Posterior cingulate gyrus (tissue), 11 donors: ENCODE results near the gene PLEKHD1.

Source experiments
- DNase-seq, 10 donors: peaks; one replicate each; pipeline versions ENCODE4 v3.0.0 to v3.0.0-alpha.2; 2020 to 2021; ENCODE audit warnings: mixed read lengths in 3 of 10
- intact Hi-C: fragments of 100-400 bp; cut with DNase I; formaldehyde crosslinking; loops from one replicate; pipeline ENCODE4 v1.15.1; 2023

Gene PLEKHD1

DNA sequence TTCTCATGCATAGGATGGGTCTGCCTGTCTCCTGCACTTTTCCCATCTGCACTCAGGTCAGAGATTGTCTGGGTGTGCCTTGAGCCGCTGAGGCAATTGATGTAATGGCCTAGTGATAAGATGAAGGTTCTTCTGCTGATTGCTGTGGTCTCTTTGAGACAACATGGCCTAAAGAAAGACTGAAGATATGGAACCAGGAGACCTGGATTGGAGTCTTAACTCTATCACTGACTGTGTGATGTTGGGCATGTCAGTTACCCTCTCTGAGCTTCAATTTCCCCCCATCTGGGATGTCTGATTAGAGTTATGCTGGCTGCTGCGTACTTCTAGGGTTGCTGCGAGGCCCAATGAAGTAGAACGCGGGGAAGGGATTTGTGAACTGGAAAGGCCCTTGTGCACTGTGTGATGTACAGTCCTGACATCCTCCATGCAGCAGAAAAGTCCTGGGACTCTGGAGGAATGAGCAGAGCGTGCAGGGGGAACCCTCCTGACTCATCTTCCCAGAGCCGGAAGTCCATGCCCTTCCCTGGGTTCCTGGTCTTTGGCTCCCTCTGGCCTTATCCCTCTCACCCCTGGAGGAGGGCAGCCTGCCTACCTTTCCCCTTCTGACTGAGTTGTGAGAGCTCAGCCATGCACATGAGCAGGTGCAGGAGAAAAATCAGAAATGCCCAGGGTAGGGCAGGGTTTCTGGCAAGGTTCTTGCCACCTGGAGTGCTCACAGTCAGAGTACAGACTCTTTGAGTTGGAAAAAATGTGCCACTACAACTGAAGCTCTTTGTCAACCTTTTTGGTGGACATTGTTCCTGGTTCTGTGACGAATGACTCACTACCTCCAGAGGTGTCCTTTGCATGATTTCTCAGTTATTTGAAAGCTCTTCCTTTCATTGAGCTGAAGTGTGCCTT lies 21.1 kb downstream of the PLEKHD1 start:
- no peak for DNase-seq
- intact Hi-C loops = no loop called here

DNA sequence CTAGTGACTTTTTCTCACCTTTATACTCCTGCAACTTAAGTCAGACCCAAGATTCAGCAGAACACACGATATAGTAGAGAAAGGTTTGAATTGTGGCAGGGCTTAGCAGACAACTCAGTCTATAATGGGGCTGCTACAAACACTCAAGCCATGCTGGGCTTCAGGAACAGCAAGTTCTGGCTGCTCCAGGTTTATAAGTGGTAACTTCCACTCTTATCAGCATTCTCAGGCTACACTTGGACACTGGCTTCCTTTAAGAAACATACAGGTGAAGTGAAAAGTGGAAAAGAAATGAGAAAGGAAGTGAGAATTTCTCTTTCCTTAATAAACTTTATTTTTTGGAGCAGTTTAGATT lies 21.7 kb downstream of the PLEKHD1 start:
- intact Hi-C loops = no loop called here
- DNase-seq = no peak

DNA sequence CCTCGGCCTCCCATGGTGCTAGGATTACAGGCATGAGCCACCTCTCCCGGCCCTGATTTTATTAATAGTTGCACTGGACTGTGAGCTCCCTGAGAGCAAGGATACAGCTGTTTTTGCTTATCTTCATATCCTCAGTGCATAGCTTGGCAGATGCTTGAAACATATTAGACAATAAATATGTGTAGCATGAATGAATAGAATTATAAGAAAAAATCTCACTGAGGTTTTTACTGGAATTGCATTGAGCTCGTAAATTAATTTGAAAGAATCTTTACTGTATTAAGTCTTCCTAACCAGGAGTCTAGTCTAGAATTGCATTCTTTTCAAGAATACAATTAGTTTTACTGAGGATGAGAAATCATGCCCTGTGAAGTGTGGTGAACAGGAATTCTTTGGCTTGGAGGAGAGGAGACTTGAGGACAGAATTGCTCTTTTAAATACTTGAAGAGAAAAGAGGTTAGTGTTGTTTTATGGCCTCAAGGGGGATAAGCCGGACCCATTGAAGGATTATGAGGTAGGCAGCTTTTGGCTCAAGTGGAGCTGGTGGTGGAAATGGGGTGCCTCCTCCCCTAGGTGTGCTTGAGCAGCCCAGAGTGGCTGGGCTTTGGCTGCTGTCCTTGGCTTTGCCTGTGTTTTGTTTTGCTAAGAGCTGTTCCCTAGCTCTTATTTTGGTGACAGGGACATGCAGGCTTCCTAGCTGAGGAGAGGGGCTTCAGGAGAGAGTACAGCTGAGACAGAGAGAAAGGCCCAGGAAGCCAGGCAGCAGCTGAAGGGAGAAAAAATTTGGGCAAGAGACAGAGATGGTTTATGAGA lies 34.0 kb downstream of the PLEKHD1 start:
- intact Hi-C loops = no loop called here
- DNase-seq = no peak

DNA sequence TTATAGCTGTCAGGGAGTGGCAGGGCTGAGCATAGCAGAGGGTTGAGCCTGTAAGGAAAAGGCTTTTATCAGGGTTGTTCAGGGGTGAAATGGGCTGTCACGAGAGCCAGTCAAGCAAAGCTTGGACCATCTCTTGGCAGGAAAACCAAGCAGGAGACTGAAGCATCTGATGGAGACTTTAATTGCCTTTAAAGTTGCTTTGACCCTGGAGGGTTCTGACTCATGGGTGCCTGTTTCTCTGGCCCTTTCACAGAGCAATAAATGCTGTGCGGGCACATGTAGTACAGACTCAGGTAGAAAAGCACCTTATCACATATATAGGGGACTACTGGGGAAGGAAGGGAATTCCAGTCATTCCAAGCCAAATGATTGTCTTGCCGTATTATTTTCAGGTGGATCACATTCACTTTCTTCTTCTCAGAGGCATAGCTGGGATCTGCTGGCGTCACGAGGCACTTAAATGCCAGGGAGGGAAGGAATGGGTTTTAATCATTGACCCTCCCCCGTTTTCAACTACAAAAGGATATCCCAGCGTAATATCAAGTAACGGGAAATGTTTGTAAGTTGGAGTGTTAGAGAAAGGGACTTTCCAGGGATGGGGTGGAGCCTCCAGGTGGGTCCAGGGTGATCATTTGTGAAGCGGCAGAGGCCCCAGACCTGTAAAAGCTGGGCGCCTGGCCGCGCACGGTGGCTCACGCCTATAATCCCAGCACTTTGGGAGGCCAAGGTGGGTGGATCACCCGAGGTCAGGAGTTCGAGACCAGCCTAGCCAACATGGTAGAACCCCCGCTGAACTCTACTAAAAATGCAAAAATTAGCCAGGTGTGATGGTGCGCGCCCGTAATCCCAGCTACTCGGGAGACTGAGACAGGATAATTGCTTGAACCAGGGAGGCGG lies 34.9 kb downstream of the PLEKHD1 start:
- intact Hi-C loops = no loop called here
- DNase-seq = no peak

DNA sequence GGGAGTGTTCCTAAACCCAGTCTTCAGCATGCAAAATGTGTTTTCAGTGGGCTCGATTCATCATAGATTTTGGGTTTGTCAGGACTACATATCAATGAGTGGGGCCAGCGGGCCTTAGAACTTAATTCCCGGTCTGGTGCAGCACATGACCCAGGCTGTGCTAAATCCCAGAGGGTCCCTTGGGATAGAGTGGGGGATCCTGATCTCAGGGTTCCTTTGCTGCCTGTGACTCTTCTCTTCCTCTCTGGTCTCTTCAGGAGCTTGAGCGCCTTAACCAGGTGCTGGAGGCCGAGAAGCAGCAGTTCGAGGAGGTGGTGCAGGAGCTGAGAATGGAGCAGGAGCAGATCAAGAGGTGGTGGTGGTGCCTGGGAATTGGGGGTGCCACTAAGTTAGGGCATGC lies 37.5 kb downstream of the PLEKHD1 start:
- DNase-seq = no peak
- intact Hi-C loops = no loop called here

DNA sequence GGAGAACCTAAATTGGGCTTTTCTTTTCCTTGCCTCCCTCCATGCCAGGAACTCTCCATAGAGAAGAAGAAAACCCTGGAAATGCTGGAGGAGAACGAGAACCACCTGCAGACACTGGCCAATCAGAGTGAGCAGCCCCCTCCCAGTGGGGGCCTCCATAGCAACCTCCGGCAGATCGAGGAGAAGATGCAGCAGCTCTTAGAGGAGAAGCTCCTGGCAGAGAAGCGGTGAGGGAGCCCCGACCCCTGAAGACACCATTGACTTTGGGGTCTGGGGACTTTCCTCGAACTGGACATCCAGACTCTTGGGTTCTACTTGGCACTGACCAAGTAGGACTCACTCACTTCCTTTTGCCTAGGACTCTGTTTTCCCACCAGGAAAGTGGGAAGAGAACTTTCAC lies 41.4 kb downstream of the PLEKHD1 start:
- intact Hi-C loops = no loop called here
- DNase-seq = no peak

DNA sequence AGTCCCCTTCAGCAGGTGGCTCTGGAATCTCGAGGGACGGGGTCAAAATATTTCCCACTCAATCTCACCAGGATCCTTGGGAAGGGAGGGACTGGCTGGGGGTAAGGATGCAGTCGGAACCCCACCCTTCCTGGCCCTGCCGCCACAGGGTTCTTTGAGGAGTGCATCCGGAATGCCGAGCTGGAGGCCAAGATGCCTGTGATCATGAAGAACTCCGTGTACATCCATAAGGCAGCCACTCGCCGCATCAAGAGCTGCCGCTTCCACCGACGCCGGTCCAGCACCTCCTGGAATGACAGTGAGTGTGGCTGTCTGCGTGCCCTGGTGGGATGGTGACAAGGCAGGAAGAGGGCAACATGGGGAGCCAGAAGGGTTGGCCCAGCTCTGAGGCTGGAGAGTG lies 43.1 kb downstream of the PLEKHD1 start:
- DNase-seq = no peak
- intact Hi-C loops = no loop called here

DNA sequence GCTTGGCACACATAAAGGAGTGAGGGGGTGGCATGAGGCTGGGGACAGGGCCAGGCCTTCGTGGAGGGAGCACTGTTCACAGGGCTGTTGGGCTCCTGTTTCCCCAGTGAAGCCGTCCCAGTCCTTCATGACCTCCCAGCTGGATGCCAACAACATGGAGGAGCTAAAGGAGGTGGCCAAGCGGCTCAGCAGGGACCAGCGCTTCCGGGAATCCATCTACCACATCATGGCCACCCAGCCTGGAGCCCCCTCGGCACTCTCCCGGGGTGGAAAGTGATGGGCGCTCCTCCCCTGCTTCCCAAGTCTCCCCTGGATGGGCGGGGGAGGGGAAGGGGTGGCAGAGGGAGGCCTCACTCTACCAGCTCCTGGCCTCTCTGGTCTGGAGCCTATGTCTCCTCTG lies 43.6 kb downstream of the PLEKHD1 start:
- no peak for DNase-seq
- intact Hi-C loops = no loop called here

DNA sequence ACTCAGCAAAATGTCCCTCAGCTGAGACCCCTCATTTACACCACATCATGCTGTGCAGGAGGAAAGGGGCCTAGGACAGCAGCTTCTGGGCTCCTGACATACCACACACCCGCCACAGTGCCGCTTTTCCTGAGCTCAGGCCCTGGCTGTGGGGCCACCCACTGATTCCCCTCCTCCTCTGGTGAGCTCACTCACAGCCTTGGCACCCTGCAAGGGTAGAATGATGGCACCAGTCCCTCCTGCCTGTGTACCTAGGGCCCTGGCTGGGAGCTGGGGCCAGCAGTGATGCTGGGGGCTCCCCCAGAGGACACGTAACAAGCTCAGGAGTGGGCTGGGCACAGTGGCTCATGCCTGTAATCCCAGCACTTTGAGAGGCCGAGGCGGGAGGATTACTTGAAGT lies 44.4 kb downstream of the PLEKHD1 start:
- no peak for DNase-seq
- intact Hi-C loops = no loop called here

DNA sequence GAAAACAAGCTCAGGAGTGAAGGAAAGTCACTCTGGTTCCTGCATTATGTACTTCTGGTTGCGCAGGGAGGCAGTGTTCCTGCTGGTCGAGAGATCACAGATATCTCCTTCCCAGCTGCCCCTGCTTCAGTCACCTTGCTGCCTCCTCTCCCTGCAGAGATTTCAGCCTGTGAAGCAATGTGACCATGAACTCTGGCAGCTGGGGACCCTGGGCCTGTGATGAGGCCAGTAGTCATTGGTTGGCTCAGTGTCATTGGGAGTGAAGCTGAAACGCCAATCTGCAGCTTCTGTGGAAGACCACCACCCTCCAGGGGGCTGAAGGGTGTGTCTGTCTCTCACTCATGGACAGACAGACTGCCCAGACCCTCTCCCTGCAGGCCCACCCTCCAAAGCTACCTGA lies 45.0 kb downstream of the PLEKHD1 start:
- intact Hi-C loops = no loop called here

DNA sequence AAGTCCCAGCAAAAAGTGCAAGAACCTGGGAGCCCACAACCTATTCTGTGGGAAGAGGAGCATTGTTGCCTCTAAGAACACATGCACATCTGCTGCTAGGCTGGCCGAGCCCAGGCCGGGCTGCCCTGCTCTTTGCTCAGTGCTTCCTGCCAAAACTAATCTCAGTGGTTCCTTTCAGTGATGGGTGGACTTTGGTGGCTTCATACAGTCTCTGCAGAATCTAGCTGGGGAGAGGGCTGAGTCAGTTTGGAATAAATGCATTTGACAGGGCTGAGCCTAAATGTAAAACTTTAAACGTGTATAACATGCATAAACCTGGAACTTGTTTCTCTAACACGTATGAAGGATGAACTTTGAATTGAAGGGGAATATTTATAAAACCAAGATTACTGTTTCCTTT lies 45.6 kb downstream of the PLEKHD1 start:
- no peak for DNase-seq

More for the DNA sequence above, 45.0 kb downstream of the PLEKHD1 start:
- DNase-seq = no peak

DNA sequence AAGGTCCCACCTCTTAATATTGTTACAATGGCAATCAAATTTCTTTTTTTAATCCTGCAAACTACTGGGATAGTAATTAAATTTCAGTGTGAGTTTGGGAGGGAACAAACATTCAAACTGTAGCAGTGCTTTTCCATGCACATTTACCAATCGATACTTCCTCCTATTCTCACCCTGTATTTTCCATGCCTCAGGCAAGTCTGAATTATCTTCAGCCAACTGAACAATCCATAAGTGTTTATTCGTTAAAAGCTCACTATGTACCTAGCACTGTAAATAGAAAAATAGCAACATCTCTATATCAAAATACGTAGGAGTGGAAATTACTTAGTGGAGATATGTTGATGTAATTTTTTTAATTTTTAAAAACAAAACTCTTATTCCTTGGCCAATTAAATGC lies 46.6 kb downstream of the PLEKHD1 start:
- no peak for DNase-seq
- intact Hi-C loops = no loop called here

More for the DNA sequence above, 45.6 kb downstream of the PLEKHD1 start:
- intact Hi-C loops = no loop called here

DNA sequence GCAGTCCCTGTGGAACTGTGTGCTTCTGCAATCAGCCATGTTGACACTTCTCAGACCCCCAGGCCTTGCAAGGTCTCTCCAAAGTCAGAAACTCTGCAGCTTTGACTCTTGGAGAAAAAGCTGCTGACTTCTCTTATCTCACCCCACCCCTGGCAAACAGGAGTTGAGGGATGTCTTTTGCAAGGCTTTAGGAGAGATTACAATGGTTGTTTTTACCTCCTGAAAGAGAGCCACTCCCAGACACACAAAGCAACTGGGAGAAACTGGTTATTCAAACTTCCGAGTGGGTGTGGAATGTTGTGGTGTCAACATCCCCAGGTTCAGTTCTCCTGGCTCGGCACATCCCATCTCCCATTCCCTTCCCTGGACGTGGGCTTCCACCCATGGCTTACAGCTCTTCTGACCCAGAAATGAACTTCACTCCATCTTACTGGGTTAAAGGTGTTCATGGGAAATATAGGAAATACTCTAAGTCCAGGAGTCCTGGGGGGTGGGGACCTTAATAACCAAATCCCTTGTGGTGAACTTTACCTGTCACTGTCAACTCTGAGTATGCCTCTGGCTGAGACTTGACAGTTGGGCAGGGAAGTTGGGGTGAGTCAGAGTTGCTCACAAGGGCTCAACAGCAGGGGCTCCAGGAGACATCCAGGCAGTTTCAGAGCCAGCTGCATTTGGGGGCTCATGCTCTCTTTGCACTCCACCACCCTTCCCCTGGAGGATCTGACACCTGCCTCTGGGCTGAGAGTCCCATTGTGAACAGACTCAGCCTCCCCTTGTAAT lies 48.2 kb downstream of the PLEKHD1 start:
- intact Hi-C loops = no loop called here
- no peak for DNase-seq

DNA sequence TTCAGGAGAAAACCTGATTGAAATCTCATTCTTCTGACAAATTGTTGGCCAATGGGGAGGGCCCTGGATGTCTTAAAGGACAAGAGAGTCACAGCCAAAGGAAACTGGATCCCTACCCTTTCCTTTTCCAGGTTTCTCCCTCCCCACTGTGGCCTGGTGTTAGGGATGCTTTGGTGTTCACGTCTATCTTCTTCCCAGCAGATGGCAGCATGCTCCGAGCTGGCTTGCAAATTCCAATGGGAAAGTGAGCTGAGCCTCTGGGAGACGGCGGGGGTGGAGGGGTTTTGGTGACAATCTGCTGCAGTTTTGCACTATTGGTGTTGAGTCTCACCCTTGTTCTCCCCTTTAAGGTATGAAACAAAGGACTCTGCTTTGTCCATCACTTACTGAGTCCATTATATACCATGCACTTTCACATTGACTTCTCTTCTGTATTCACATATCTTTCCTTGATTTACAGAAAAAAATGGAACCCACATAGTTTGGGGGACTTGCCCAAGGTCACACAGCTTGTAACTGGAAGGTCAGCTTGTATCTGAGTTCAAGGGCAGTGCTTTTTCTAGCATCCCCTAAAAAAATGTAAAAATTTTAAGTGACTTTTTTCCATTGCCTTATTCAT lies 50.8 kb downstream of the PLEKHD1 start:
- intact Hi-C loops = loop anchor here (5.0 kb wide), 1 partner anchor 37 kb away; the partner anchor contains the start of gene CCDC177
- peak; percentile 25 to 94 (median 72) for DNase-seq

DNA sequence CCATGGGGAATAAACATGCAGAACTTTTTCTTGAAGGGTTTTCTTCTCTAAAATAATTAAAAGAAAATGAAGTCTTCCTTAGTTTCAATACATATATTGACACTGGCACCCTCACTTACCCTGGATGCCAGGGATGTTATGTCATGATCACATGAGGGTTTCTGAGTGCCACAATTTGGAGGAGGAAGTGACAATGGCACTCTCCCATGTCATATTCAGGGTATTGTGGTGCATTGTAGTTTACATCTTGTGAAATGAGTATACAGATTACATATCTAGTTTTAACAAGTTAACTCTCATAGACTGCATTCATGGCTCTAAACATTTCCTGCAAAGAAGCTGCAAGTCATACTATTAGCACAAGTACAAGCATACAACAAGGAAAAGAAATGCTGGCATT lies 52.4 kb downstream of the PLEKHD1 start:
- DNase-seq = no peak
- intact Hi-C loops = loop anchor here (5.0 kb wide), 1 partner anchor 35 kb away; the partner anchor contains the start of gene CCDC177

DNA sequence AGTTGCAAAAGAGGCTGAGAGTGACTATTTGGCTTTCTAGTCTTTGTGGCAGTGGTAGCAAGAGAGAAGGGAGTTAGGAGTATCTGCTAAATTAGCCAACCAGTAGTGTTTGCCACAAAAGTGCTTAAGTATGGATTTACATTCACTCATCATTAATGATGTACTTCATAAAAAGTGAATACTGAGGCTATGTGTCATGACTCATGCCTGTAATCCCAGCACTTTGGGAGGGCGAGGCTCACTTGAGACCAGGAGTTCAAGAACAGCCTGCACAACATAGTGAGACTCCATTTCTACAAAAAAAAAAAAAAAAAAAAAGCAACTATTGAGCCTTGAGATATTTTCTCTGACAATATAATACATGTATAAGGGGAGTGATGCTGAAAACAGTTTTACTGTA lies 53.4 kb downstream of the PLEKHD1 start:
- DNase-seq = no peak
- intact Hi-C loops = loop anchor here (5.0 kb wide), 1 partner anchor 34 kb away; the partner anchor contains the start of gene CCDC177

DNA sequence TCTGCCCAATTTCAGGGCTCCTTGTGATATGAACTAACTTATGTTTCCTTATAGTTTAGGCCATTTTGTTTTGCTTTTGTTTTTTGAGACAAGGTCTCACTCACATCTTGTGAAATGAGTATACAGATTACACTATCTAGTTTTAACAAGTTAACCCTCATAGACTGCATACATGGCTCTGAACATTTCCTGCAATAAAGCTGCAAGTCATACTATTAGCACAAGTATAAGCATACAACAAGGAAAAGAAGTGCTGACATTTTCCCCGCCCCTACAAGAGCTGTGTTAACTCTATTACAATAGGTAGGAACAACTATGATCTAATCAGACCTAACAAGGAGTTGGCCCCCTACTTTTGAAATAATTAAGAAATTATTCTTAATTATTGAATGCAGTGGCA lies 54.2 kb downstream of the PLEKHD1 start:
- DNase-seq = no peak

DNA sequence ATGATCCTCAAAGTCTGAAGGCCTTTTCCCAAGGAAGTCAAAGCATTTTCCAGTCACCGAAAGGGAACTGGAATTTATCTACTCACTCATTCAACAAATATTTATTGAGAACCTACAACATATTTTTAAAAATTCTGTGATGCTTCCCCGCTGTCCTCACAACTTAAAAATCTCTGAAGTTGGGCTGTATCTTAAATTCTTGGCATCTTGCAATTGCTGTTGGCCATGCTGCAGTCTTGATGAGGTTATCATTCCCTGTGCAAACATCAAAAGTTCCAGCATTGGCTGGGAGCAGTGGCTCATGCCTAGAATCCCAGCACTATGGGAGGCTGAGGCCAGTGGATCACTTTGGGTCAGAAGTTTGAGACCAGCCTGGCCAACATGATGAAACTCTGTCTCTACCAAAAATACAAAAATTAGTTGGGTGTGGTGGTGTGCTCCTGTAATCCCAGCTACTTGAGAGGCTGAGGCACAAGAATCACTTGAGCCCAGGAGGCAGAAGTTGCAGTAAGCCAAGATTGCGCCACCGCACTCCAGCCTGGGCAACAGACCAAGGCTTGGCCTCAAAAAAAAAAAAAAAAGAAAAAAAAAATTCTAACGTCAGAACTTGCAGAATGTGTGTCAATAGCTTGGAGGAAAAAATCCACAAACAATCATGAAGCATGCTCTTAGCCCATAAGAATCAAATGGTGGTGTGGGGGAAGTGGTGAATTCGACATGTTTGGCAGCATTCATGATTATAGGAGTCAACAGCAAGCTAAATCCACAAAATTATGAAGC lies 55.3 kb downstream of the PLEKHD1 start:
- DNase-seq = no peak
- intact Hi-C loops = loop anchor here (5.0 kb wide), 1 partner anchor 32 kb away; the partner anchor contains the start of gene CCDC177

More for the DNA sequence above, 54.2 kb downstream of the PLEKHD1 start:
- intact Hi-C loops = loop anchor here (5.0 kb wide), 1 partner anchor 34 kb away; the partner anchor contains the start of gene CCDC177
